Loucy (cell line): ENCODE measurements around the gene P2RX1.

ENCODE experiments used
- H2AFZ ChIP-seq: fragments of 200-600 bp; sonication (generic); 2 replicates; pipeline ENCODE4 v1.6.0; 2016; ENCODE audit warnings: antibody characterized with exemption, mild to moderate bottlenecking, low read length, moderate library complexity
- H3F3A ChIP-seq: fragments of 200-600 bp; 2 replicates; pipeline ENCODE4 v1.6.0; 2016; ENCODE audit warnings: antibody characterized with exemption, low read depth, mild to moderate bottlenecking
- H3K27me3 ChIP-seq: fragments of 200-600 bp; sonication (generic); 2 replicates; pipeline ENCODE4 v1.6.1; 2014; ENCODE audit warnings: low read length, mild to moderate bottlenecking; ENCODE audit not compliant: insufficient read depth, poor library complexity, severe bottlenecking
- H3K36me3 ChIP-seq: fragments of 200-600 bp; sonication (generic); 2 replicates; pipeline ENCODE4 v1.6.1; 2016; ENCODE audit warnings: low read length; ENCODE audit not compliant: insufficient read depth
- H3K4me1 ChIP-seq: fragments of 200-600 bp; sonication (generic); 2 replicates; pipeline ENCODE4 v1.5.1; 2014; ENCODE audit warnings: low read length, mild to moderate bottlenecking; ENCODE audit not compliant: insufficient read depth, poor library complexity, severe bottlenecking
- H3K4me2 ChIP-seq: fragments of 200-600 bp; sonication (generic); 2 replicates; pipeline ENCODE4 v1.6.0; 2014; ENCODE audit warnings: antibody characterized with exemption, low read length, low read depth, mild to moderate bottlenecking; ENCODE audit not compliant: poor library complexity, severe bottlenecking
- H3K4me3 ChIP-seq: fragments of 200-600 bp; sonication (generic); 2 replicates; pipeline ENCODE4 v1.5.1; 2014; ENCODE audit warnings: low read length, mild to moderate bottlenecking, mixed read lengths; ENCODE audit not compliant: poor library complexity, severe bottlenecking
- H3K79me2 ChIP-seq: fragments of 200-600 bp; sonication (generic); 2 replicates; pipeline ENCODE4 v1.6.1; 2014; ENCODE audit warnings: low read length; ENCODE audit not compliant: insufficient read depth
- H3K9ac ChIP-seq: fragments of 200-600 bp; sonication (generic); 2 replicates; pipeline ENCODE4 v1.6.0; 2014; ENCODE audit warnings: mild to moderate bottlenecking, low read depth, low read length, moderate library complexity; ENCODE audit not compliant: poor library complexity, severe bottlenecking
- H3K9me2 ChIP-seq: fragments of 200-600 bp; sonication (generic); replicated peaks from 2 replicates; pipeline ENCODE4 v1.6.1; 2016; ENCODE audit warnings: low read depth, low read length, mixed read lengths
- H3K9me3 ChIP-seq: fragments of 200-600 bp; sonication (generic); 2 replicates; pipeline ENCODE4 v1.6.1; 2014; ENCODE audit warnings: mild to moderate bottlenecking, antibody characterized with exemption, low read length, low read depth; ENCODE audit not compliant: insufficient read depth
- H4K20me1 ChIP-seq: fragments of 200-600 bp; sonication (generic); 2 replicates; pipeline ENCODE4 v1.6.0; 2014; ENCODE audit warnings: antibody characterized with exemption, low read length, mild to moderate bottlenecking; ENCODE audit not compliant: insufficient read depth, poor library complexity, severe bottlenecking
- CTCF ChIP-seq: fragments of 200-600 bp; sonication (generic); conservative IDR thresholded peaks from 2 replicates; pipeline ENCODE4 v1.5.1; 2014; ENCODE audit warnings: mild to moderate bottlenecking, antibody characterized with exemption, low read length
- EZH2phosphoT487 ChIP-seq: fragments of 200-600 bp; IDR thresholded peaks from 2 replicates; pipeline ENCODE4 v1.6.1; 2018; ENCODE audit warnings: antibody characterized with exemption, mild to moderate bottlenecking, moderate library complexity, borderline replicate concordance

The P2RX1 gene

GRCh38 chr17:3914312-3914670 lies 2.0 kb downstream of the P2RX1 start:
- H3K79me2 ChIP-seq: peaks cover 83% of the 10 kb centered on the region
- no peaks in the 10 kb centered on the region for H3K36me3 ChIP-seq
- H3K9me2 ChIP-seq: no peaks in the 10 kb centered on the region
- peak overlapping the region; percentile 94 for H3K4me3 ChIP-seq
- peaks cover 44% of the 10 kb centered on the region for H3K4me1 ChIP-seq
- H3K4me2 ChIP-seq: peak overlapping the region; percentile 92
- no peaks in the 10 kb centered on the region for H3K9me3 ChIP-seq
- H4K20me1 ChIP-seq: peaks cover 40% of the 10 kb centered on the region
- peak overlapping the region; percentile 98 for H3K9ac ChIP-seq
- H3F3A ChIP-seq: no peaks in the 10 kb centered on the region
- no peak for TF ChIP-seq EZH2phosphoT487
- no peak for TF ChIP-seq CTCF
- H3K27me3 ChIP-seq: no peaks in the 10 kb centered on the region
- no peak overlapping the region for H2AFZ ChIP-seq

- H3K4me2 ChIP-seq: peak overlapping the region; percentile 92
- H3F3A ChIP-seq: no peaks in the 10 kb centered on the region
- no peaks in the 10 kb centered on the region for H3K9me3 ChIP-seq
- H3K36me3 ChIP-seq: no peaks in the 10 kb centered on the region
- TF ChIP-seq CTCF: peak; percentile 95
- no peak for TF ChIP-seq EZH2phosphoT487
- H2AFZ ChIP-seq: no peak overlapping the region
- no peaks in the 10 kb centered on the region for H3K9me2 ChIP-seq
- peaks cover 81% of the 10 kb centered on the region for H3K79me2 ChIP-seq
- peaks cover 40% of the 10 kb centered on the region for H4K20me1 ChIP-seq
- no peaks in the 10 kb centered on the region for H3K27me3 ChIP-seq
- peak overlapping the region; percentile 98 for H3K9ac ChIP-seq
- H3K4me3 ChIP-seq: peak overlapping the region; percentile 94
- H3K4me1 ChIP-seq: peaks cover 39% of the 10 kb centered on the region
Observed at GRCh38 chr17:3913531-3914311, 2.5 kb downstream of the P2RX1 start.

GRCh38 chr17:3912827-3913226 lies 3.4 kb downstream of the P2RX1 start:
- Histone ChIP-seq H3K9me3 (no peaks in the 10 kb centered on the region), H3K9ac (no peak overlapping the region), H3K36me3 (no peaks in the 10 kb centered on the region), H3K79me2 (peaks cover 79% of the 10 kb centered on the region), H4K20me1 (peaks cover 40% of the 10 kb centered on the region), H3K4me2 (peak overlapping the region; percentile 92), H2AFZ (no peak overlapping the region), H3K4me1 (peaks cover 33% of the 10 kb centered on the region), H3K4me3 (peak overlapping the region; percentile 94), H3F3A (no peaks in the 10 kb centered on the region), H3K27me3 (no peaks in the 10 kb centered on the region), H3K9me2 (no peaks in the 10 kb centered on the region)
- TF ChIP-seq EZH2phosphoT487 (no peak), CTCF (no peak)
